ENCODE data around the gene ASCC1. TPM values are rescaled to one million over a fixed set of nuclear protein-coding genes. Genes with fewer than 3 reads are reported as not detected.

Gene ASCC1
- total and polyA plus RNA-seq, 2 experiments from 2014 or later, result 13.7 to 37.2 TPM

GRCh38 chr10:72140850-72141249 is 75.2 kb downstream of the ASCC1 start:
- no peaks in the 10 kb centered on the region for H4K20me1 ChIP-seq (replicated peaks; ENCODE audit: insufficient read depth)
- Mint-ChIP-seq H3K27me3 (ENCODE audit: insufficient read depth, low read depth, poor library complexity) (no peaks in the 10 kb centered on the region), H3K4me1 (peaks cover 24% of the 10 kb centered on the region), H3K36me3 (ENCODE audit: low read depth) (peaks cover 11% of the 10 kb centered on the region), H3K4me3 (no peak overlapping the region), H3K9me3 (peaks cover 8% of the 10 kb centered on the region; the same call in 1 of the 3 replicates), H3K27ac (no peak overlapping the region)
- no peaks in the 10 kb centered on the region for H3K36me3 ChIP-seq (ENCODE audit: insufficient read depth)
- H3K4me1 ChIP-seq (ENCODE audit: insufficient read depth), result peaks cover 19% of the 10 kb centered on the region; the same call in 1 of the 2 replicates
- no peak overlapping the region for H2AFZ ChIP-seq
- no peaks in the 10 kb centered on the region for H3F3A ChIP-seq (replicated peaks; ENCODE audit: low read depth)
- H3K9me2 ChIP-seq (ENCODE audit: insufficient read depth), result no peaks in the 10 kb centered on the region
- peak overlapping the region; percentile 4; the same call in 1 of the 2 replicates for H3K4me2 ChIP-seq
- no peak overlapping the region for H3K4me3 ChIP-seq
- no peaks in the 10 kb centered on the region for H3K79me2 ChIP-seq (replicated peaks; ENCODE audit: insufficient read depth)
- peak overlapping the region; percentile 56; the same call in 1 of the 2 replicates for H3K27ac ChIP-seq (ENCODE audit: low read depth)
- DNase-seq (ENCODE audit: low spot score) (no peak), ATAC-seq (no peak)
- TF ChIP-seq POLR2AphosphoS5 (IDR thresholded peaks at IDR 0.05; ENCODE audit: low read depth) (no peak), CREB1 (CRISPR knock-in tag; IDR thresholded peaks at IDR 0.05; ENCODE audit: low read depth) (no peak), EZH2 (IDR thresholded peaks at IDR 0.05; ENCODE audit: low read depth, unreplicated experiment) (no peak), ZNF462 (CRISPR knock-in tag; IDR thresholded peaks at IDR 0.05) (no peak), ZNF331 (CRISPR knock-in tag; IDR thresholded peaks at IDR 0.05; ENCODE audit: low read depth) (no peak), EZH2phosphoT487 (IDR thresholded peaks at IDR 0.05; ENCODE audit: unreplicated experiment) (no peak), ETS1 (IDR thresholded peaks at IDR 0.05) (no peak), REST (IDR thresholded peaks at IDR 0.05; ENCODE audit: unreplicated experiment) (no peak), NANOG (IDR thresholded peaks at IDR 0.05; ENCODE audit: borderline replicate concordance) (no peak), CTCF (conservative IDR thresholded peaks at IDR 0.05; ENCODE audit: low read depth in 2 of 2) (no peak), STAT1 (IDR thresholded peaks at IDR 0.05; ENCODE audit: unreplicated experiment) (no peak), ZNF114 (CRISPR knock-in tag; IDR thresholded peaks at IDR 0.05) (no peak), JUNB (IDR thresholded peaks at IDR 0.05; ENCODE audit: unreplicated experiment) (no peak)
- no peaks in the 10 kb centered on the region for H3K27me3 ChIP-seq (ENCODE audit: insufficient read depth)

Data from GM23338 (cell line).